ENCODE measurements around the gene RAB40C.
"Not testable (repeated sequence)": the region's sequence is repeated elsewhere in the genome, so short reads cannot be mapped to it uniquely, and the experiment has no call there.

Gene RAB40C

GRCh38 chr16:595942-596735, 6.3 kb downstream of the RAB40C start:
- TF ChIP-seq ZFX (IDR thresholded peaks at IDR 0.05; ENCODE audit: borderline replicate concordance) (no peak), CTCF (IDR thresholded peaks at IDR 0.05) (no peak)
- H3K27ac ChIP-seq, result no peak overlapping the region

- TF ChIP-seq ZFX (IDR thresholded peaks at IDR 0.05; ENCODE audit: borderline replicate concordance), result no peak
- TF ChIP-seq CTCF (IDR thresholded peaks at IDR 0.05), result no peak
- no peak overlapping the region for H3K27ac ChIP-seq
Observed at GRCh38 chr16:596736-597060, 6.8 kb downstream of the RAB40C start.

GRCh38 chr16:597655-598054, 7.8 kb downstream of the RAB40C start:
- H3K27ac ChIP-seq, result not testable (repeated sequence)

GRCh38 chr16:598823-599739, 9.2 kb downstream of the RAB40C start:
- no peak for TF ChIP-seq ZFX (IDR thresholded peaks at IDR 0.05; ENCODE audit: borderline replicate concordance)
- TF ChIP-seq CTCF (IDR thresholded peaks at IDR 0.05), result no peak
- no peak overlapping the region for H3K27ac ChIP-seq

GRCh38 chr16:600781-601180, 10.9 kb downstream of the RAB40C start:
- no peak overlapping the region for H3K27ac ChIP-seq
- TF ChIP-seq CTCF (IDR thresholded peaks at IDR 0.05) (no peak), ZFX (IDR thresholded peaks at IDR 0.05; ENCODE audit: borderline replicate concordance) (no peak)

- TF ChIP-seq ZFX (IDR thresholded peaks at IDR 0.05; ENCODE audit: borderline replicate concordance) (no peak), CTCF (IDR thresholded peaks at IDR 0.05) (no peak)
- H3K27ac ChIP-seq, result no peak overlapping the region
Observed at GRCh38 chr16:603933-604332, 14.1 kb downstream of the RAB40C start.

GRCh38 chr16:606656-607307, 16.9 kb downstream of the RAB40C start:
- no peak overlapping the region for H3K27ac ChIP-seq

More at GRCh38 chr16:606656-607307, 16.9 kb downstream of the RAB40C start:
- no peak for TF ChIP-seq ZFX (IDR thresholded peaks at IDR 0.05; ENCODE audit: borderline replicate concordance)
- no peak for TF ChIP-seq CTCF (IDR thresholded peaks at IDR 0.05)

All from 22Rv1 (cell line).